Measurements from ENCODE around the gene GGCX. TPM values are rescaled to one million over a fixed set of nuclear protein-coding genes. Genes with fewer than 3 reads are reported as not detected.

The GGCX gene
- total and polyA plus RNA-seq, 2 of the 13 experiments (the other 11 are each of a cell fraction or from before 2014, with no cell fraction given) = 72.5 to 103 TPM

- TF ChIP-seq ZGPAT (CRISPR knock-in tag; IDR thresholded peaks at IDR 0.05) = peak; percentile 36; the same call in 1 of the 2 replicates
- TF ChIP-seq ELF3 (CRISPR knock-in tag; IDR thresholded peaks at IDR 0.05) = peak; percentile 28; the same call in 1 of the 2 replicates
- TF ChIP-seq ZNF160 (CRISPR knock-in tag; IDR thresholded peaks at IDR 0.05) = no peak
- no peak for TF ChIP-seq ZNF180 (CRISPR knock-in tag; IDR thresholded peaks at IDR 0.05; ENCODE audit: borderline replicate concordance, low read depth)
- TF ChIP-seq, protein P1, sequence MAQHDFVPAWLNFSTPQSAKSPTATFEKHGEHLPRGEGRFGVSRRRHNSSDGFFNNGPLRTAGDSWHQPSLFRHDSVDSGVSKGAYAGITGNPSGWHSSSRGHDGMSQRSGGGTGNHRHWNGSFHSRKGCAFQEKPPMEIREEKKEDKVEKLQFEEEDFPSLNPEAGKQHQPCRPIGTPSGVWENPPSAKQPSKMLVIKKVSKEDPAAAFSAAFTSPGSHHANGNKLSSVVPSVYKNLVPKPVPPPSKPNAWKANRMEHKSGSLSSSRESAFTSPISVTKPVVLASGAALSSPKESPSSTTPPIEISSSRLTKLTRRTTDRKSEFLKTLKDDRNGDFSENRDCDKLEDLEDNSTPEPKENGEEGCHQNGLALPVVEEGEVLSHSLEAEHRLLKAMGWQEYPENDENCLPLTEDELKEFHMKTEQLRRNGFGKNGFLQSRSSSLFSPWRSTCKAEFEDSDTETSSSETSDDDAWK (CRISPR knock-in tag; IDR thresholded peaks at IDR 0.05) = no peak
- no peak for TF ChIP-seq HNRNPH1 (optimal IDR thresholded peaks at IDR 0.05; ENCODE audit: low read depth, low read length)
- no peak for TF ChIP-seq SMARCE1 (IDR thresholded peaks at IDR 0.05; ENCODE audit: borderline replicate concordance)
- peak; percentile 47; the same call in 1 of the 2 replicates for TF ChIP-seq ISL2 (CRISPR knock-in tag; IDR thresholded peaks at IDR 0.05)
- peak; percentile 66 for TF ChIP-seq PAF1 (CRISPR knock-in tag; IDR thresholded peaks at IDR 0.05)
- TF ChIP-seq TBX3 (IDR thresholded peaks at IDR 0.05; ENCODE audit: borderline replicate concordance) = no peak
- peak; percentile 35; the same call in 1 of the 2 replicates for TF ChIP-seq RARA (CRISPR knock-in tag; IDR thresholded peaks at IDR 0.05)
- TF ChIP-seq TSC22D2 (CRISPR knock-in tag; IDR thresholded peaks at IDR 0.05; ENCODE audit: borderline replicate concordance) = no peak
- TF ChIP-seq MED13 (CRISPR knock-in tag; IDR thresholded peaks at IDR 0.05) = no peak
- TF ChIP-seq KLF13 (CRISPR knock-in tag; IDR thresholded peaks at IDR 0.05) = no peak
- TF ChIP-seq MAFK (conservative IDR thresholded peaks at IDR 0.05 in 1 of 2, IDR thresholded peaks at IDR 0.05 in 1 of 2; ENCODE audit: low read length in 2 of 2) = no peak
- no peak for TF ChIP-seq REXO4 (CRISPR knock-in tag; IDR thresholded peaks at IDR 0.05; ENCODE audit: borderline replicate concordance)
- no peak for TF ChIP-seq ELF4 (CRISPR knock-in tag; IDR thresholded peaks at IDR 0.05; ENCODE audit: borderline replicate concordance)
- TF ChIP-seq SAFB2 (CRISPR knock-in tag; IDR thresholded peaks at IDR 0.05; ENCODE audit: borderline replicate concordance, low read depth) = no peak
- TF ChIP-seq IRX3 (CRISPR knock-in tag; IDR thresholded peaks at IDR 0.05; ENCODE audit: borderline replicate concordance, low read depth) = no peak
- no peak for TF ChIP-seq E2F2 (CRISPR knock-in tag; IDR thresholded peaks at IDR 0.05; ENCODE audit: borderline replicate concordance)
- TF ChIP-seq GATAD2A (CRISPR knock-in tag; IDR thresholded peaks at IDR 0.05) = peak; percentile 23; the same call in 1 of the 2 replicates
- peak; percentile 68 for TF ChIP-seq FOXA3 (CRISPR knock-in tag; IDR thresholded peaks at IDR 0.05)
- peak; percentile 48; the same call in 1 of the 2 replicates for TF ChIP-seq CCDC6 (CRISPR knock-in tag; IDR thresholded peaks at IDR 0.05)
- 0 out of 2 replicates have a peak, but pooled peaks have one; percentile 31 for TF ChIP-seq ZNF431 (CRISPR knock-in tag; IDR thresholded peaks at IDR 0.05; ENCODE audit: borderline replicate concordance, low read depth)
- TF ChIP-seq FOXA1 (IDR thresholded peaks at IDR 0.05) = no peak
- peak; percentile 69 for TF ChIP-seq FOXA1 (CRISPR knock-in tag; IDR thresholded peaks at IDR 0.05)
- TF ChIP-seq, protein P2, sequence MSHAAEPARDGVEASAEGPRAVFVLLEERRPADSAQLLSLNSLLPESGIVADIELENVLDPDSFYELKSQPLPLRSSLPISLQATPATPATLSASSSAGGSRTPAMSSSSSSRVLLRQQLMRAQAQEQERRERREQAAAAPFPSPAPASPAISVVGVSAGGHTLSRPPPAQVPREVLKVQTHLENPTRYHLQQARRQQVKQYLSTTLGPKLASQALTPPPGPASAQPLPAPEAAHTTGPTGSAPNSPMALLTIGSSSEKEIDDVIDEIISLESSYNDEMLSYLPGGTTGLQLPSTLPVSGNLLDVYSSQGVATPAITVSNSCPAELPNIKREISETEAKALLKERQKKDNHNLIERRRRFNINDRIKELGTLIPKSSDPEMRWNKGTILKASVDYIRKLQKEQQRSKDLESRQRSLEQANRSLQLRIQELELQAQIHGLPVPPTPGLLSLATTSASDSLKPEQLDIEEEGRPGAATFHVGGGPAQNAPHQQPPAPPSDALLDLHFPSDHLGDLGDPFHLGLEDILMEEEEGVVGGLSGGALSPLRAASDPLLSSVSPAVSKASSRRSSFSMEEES (CRISPR knock-in tag; IDR thresholded peaks at IDR 0.05) = 0 out of 2 replicates have a peak, but pooled peaks have one; percentile 22
Observed at GRCh38 chr2:85605406-85606115, 44.3 kb upstream of the GGCX start (continued).

Data from HepG2 (cell line).